PFSK-1 (cell line): ENCODE data around the gene STARD13.

Experiments used
- POLR2AphosphoS5 ChIP-seq: IDR thresholded peaks from 2 replicates; pipeline ENCODE4 v1.6.1; 2012; ENCODE audit warnings: low read depth, mild to moderate bottlenecking, control low read depth, low read length, moderate library complexity
- SIN3A ChIP-seq: IDR thresholded peaks from 2 replicates; pipeline ENCODE4 v1.6.1; 2012; ENCODE audit warnings: mild to moderate bottlenecking, low read length, moderate library complexity, borderline replicate concordance; ENCODE audit not compliant: insufficient read depth
- TAF1 ChIP-seq: IDR thresholded peaks from 2 replicates; pipeline ENCODE4 v1.6.1; 2012; ENCODE audit warnings: low read length, control low read depth, borderline replicate concordance; ENCODE audit not compliant: insufficient read depth

- TF ChIP-seq POLR2AphosphoS5 (no peak), TAF1 (no peak), SIN3A (no peak)
These were observed 22.3 kb upstream of the STARD13 start for GRCh38 chr13:33307843-33308242.
